Occipital lobe (tissue), 2 donors: Measurements from ENCODE around the gene MBD2. TPM values are rescaled to one million over a fixed set of nuclear protein-coding genes. Genes with fewer than 3 reads are reported as not detected.

ENCODE experiments used
- DNase-seq: peaks from one replicate; lab custom pipeline; 2025; lab: John Stamatoyannopoulos, UW
- total RNA-seq: library from RNA; depleted of rRNA; stranded (reverse); fragments of >200 nt; gene quantifications from one replicate; pipeline ENCODE4 v1.2.3, GENCODE V29; 2014

MBD2 gene
- total RNA-seq, 1 donor from 2014 or later, result 20.1 TPM

DNA sequence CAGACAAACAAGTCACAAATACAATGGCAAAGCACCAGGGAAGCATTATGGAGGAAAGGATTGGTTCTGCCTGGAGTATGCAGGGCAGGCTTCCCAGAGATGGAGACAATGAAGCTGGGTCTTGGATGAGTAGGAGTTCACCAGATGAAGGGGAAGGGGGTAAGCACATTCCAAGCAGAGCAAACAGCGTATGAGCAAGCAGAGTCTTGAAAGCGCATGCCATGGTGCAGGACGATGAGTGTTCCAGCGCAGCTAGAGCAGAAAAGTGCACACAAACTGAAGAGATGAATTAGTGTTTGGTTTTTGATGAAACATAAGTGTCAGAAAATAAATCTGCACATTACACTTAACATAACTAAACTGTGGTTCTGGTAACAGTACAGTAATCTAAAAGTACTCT is 21.6 kb downstream of the MBD2 start:
- DNase-seq, result no peak

DNA sequence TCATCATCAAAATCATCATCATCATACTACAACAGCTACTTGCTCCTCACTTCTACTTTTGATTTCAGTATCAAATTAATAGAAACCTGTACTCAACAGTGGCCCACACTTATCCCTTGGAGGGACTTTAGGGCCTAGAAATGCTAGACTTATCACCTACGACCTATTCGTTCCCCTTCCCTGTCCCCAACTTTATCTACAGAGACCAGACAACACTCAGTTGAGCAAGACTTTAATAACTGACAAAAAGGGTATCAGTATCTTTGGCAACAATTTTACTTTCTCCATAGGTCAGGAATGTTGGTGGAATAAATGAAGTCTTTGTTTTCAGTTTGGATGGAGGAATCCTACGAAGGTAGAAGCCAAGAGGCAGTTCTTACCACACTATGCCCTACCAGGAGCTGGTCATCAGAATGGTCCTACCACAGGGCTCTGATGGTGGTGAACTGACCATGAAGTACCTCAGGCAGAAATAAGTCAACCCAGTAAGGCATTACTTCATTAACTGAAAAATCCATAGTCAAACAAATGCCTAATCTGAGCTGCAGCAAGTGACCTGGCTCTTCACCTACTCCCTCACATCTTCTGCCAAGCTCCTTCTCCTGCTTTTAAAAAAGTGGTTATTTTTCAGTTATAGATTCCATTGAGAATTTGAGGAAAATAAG is 26.6 kb downstream of the MBD2 start:
- no peak for DNase-seq

DNA sequence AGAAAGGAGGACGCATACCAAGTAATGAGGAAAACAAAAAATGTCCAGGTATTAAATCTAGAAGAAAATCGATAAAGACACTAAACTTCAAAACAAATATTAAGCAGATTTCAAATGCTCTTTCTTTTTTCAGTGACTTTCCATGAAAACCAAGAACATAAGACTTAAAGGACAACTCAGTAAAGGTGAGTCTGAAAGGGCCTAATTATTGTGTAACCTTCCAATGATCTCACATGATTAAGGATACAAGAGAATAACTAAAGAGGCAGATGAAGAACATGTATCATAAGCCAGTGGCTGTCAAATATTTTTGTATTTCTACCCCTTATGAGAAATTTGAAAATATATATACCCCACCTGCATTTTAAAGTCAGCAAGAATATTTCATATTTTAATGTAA is 30.7 kb downstream of the MBD2 start:
- DNase-seq, result no peak

DNA sequence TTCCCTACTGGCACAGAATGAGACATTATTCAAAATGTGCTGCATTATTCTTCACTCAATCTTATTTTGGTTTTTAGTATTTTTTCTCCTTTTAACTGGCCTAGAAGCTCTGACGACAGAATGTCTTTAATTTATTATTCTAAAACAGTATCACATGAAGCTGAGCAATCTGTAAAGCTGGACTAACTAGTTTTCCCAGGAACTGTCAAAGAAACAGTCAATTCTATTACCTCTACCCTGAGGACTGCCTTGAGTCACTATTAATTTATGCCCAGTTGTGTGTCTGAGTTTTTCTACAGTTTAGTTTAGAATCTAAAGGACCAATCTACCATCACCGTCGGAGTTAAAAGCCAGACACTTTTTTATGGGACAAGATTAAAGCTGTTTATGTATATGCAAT is 31.6 kb downstream of the MBD2 start:
- no peak for DNase-seq

DNA sequence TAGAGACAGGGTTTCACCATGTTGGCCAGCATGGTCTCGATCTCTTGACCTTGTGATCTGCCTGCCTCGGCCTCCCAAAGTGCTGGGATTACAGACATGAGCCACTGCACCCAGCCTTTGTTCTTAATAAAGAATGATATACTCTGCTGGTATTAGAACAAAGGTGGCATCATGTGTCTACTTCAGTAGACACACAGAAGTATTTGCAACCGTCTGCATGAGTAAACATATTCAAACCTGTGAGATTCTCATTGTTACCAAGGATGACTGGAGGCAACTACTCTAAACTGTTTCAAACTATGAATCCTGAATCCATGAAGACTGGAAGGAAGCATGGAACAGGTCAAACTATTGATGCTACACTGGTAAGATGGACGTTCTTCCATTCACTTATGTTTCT is 32.1 kb downstream of the MBD2 start:
- no peak for DNase-seq

DNA sequence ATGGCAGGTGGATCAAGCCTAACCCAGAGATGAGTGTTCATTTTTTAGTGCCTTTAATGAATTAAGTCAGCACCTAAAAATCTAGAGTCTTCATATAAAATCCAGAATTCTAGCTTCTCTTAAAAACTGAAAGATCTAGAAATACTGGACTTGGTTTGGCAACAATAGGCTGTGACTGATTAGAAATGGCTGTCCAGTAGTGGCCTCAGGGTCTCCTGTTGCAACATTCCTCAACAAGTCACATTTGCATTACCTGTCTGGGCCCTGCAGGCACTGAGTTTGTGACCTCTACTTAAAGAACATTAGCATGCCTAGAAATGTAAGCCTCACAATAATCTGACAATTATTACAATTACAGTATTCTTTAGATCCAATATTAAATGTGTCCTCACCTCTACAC is 33.1 kb downstream of the MBD2 start:
- DNase-seq, result no peak

DNA sequence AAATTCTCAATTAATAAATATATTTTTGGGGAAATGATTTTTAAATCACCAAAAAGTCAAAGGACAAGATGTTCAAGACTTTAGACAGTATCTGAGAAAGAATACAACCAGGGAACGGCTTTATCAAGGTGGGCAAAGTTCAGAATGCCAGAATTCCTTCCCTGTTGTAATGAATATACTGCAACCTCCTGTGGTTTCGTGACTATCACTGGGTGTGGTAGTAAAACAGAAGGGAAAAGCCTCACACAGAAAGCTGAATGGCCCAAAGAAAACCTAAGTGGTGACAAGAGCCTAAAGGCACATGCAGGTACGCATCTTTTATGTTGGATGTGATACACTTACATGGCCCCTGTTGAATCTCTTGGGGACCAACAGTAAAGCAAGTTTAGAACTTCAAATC is 37.1 kb downstream of the MBD2 start:
- DNase-seq, result no peak

DNA sequence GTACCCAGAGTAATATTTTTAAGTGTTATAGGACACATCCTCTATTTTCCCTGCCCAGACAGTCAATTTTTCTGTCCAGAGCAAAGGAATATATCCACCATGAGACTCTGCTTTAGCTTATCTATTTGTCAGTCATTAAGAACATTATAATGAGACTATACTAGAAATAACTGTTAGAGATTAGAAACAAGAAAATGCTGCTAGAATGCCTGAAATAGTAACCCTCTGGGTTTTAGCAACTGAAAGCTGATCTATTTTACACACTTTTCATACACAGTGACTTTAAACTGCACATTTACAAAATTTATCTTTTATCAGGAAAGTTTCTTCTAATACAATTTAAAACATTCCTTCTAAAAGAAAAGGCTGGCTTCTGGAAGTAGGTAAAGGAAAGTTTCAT is 39.6 kb downstream of the MBD2 start:
- no peak for DNase-seq

DNA sequence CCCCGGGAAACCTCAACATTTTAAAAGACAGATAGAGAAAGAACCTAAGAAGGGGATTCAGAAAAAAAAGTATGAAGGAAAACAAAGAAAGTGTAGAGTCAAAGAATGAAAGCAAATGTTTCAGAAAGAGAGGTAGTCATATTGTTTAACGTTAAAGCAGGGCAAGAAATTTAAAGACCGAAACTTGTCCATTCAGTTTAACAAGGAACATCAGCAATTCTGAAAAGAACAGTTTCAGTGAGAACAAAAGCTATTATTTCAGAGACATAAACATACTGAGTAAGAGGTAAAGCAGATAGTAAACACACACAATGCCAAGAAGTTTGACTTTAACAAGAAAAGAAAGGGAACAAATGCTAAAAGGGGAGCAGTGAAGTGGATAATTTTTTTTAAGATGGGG is 41.1 kb downstream of the MBD2 start:
- no peak for DNase-seq

DNA sequence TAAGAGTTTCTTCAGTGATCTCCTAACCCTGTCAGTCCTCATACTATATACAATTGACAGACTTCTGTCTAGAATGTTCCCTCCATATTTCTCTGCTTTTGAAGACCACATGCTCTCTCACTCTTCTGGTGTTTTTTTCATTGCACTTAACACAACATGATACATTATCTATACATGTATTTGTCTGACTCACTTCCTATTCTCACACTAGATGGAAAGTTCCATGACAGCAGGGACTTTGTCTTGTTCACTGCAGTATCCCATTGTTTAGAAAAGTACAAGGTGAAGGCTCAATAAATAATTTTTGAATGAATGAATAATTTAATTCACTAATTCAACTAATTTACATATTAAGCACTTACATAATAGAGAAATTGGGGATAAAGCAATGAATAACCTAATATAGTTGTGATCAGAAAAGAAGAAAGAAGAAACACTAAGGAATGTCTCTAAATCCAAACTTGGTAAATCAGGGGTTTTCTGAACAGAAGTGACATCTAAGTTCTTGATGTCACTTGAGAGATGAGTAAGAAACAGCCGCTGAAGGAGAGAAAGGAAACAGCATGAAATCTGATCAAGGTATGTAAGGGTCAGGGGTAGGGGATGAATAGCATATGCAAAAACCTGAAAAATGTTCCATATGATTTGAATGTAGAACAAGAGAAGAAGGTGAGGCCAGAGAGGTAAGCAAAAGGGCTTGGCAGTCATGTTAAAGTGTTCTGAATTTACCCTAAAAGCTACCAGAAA is 42.4 kb downstream of the MBD2 start:
- no peak for DNase-seq

DNA sequence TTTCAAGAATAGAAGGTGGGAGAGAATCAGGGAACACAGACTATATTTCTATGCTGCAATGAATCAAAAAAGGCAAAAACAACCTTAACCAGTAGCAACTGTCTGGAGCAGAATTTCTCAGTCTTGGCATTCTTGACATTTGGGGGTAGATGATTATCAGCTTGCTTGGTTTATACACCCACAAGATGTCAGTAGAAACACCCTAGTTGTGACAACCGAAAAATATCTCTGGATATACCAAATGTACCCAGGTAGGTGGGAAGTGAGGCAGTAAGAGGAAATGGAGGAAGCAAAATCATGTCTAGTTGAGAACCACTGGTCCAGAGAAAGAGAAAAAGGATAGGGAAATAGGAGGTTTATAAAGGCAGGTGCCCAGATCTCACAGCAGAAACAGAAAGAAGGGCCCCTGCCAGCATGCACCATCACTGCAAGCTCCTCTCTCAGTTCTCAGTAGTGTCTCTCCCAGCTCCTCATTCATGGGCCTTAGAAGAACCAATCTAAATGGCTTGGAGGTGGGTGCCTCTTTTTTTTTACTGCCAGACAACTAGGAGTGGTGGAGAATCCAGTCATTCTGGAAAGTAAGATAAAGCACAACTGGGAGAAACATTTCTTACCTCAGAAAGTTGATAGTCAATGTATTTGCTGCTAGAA is 50.4 kb downstream of the MBD2 start:
- no peak for DNase-seq

DNA sequence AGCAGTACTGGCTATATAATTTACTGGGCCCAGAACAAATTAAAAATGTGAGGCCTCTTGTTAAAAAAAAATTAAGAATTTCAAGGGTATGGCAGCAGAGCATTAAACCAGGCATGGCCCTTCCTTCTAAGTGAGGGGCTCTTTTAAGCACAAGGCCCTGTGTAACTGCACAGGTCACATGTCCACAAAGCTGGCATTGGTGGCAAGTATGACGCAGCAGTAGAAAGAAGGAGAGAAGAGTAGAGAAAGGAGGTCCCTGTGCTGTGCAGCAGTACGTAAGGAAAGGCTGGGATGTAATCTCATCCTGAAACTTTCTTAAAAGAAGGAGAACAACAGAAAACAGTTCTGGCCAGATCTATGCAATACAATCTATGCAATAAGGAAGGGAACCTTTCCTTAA is 51.2 kb downstream of the MBD2 start:
- no peak for DNase-seq

DNA sequence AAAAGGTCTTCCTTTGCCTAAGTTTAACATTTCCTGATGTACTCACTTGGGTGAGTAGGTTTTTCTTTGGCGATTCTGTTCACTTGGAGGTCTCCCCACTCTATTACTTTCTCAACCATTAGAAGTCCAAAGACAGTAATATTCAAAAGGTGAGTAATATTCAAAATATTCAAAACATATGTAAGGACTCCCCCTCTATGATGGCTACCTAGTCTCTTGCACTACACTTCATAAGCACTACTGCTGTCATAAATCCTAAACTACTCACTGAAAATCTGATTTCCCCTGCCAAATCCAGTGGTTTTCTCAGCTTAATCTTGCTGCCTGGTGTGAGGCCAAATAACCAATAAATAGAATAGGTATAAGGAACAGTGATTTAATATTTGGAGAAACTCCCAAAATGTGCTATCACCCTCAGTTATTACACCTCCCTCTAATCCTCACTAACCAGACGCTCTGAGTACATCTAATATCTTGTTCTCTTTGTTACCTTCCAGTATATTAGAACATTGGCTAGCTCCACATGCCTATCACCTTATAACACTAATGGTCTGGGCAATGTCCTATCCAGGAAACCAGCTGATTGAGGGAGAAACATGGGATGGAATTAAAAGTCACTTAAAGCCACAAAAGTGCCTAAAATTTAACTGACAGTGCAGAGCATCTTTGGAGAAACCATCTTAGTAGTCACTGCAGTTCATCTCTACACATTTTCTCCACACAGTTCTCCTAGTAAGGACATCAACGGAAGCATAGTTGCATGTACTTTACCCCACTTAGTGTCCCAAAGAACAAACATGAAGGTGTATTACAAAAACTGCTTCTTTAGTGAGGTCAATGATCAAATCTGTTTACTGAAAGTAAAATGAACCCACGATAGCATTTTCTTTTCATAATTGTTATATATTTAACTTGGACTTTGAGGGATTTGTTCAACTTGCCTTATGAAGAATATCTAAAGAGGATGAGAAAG is 54.8 kb downstream of the MBD2 start:
- DNase-seq, result no peak

DNA sequence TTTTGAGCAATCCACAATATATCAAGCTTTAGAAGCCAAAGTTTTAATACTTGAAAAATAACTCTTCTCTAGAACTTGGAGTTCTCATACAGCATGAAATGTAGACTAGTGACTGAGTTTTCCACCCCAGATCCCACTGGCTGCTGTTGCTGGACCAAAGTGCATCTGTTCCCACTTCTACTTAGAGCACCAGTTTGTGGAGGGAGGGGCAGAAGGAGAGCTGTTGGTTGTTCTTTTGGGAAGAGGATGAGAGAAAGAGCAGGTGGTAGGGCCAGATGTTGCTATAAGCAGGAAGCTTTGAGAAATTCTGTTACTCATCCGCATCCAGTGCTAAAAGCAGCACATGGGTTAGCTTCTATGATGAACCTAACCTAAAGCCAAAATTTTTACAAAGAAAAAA is 59.0 kb downstream of the MBD2 start:
- DNase-seq, result no peak

DNA sequence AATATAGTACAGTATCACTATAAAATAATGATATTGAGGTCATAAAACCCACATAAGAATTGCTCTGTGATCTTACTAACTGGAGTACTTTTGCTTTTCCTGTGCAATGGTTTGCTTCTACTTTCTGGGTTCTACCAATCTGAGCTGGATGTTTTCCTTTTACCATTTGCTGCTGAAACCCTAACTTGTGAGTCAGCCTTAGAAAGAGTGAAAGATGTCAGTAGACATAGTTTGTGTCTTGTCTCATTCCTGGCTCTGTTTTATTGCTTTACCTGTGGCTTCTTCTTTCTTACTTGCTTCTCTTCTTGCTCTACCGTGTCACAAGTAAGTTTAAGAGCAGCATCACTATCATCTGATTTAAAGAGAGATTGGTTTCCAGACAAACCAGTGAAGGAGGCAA is 61.0 kb downstream of the MBD2 start:
- no peak for DNase-seq

DNA sequence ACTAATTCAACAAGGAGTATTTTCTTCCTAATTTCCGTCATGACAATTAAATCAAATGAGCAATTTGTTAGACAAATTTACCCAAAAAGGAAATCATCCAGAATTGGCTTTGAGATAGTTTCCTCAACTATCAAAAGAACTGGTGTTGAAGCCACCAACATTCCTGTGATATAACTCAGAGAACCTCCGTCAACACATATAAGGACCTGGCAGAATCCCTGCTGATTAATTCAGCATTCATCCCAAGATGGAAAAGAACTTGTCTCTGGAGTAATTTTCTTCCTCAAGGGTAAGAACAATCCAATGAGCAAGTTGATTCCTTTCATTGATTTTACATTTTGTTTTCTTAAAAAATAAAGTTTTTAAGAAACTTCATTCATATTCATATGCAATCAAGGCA is 62.0 kb downstream of the MBD2 start:
- no peak for DNase-seq

DNA sequence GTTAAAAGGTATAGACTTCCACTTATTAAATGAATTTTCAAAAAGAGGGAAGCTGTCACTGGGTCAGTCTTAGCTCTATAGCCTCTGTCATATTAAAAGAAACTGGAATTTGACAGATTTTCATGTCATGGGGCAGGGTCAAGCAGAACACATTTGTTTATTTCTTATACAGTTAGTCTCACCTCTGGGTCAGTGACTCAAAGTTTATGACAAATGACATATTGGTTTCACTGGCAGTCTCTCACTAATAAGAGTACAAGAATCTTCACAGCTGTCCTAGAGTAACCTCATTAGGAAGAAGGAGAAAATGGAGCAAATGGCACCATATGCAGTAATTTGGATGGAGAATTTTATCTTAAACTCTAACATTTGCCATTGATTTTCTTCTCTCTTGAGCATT is 63.2 kb downstream of the MBD2 start:
- DNase-seq, result no peak

DNA sequence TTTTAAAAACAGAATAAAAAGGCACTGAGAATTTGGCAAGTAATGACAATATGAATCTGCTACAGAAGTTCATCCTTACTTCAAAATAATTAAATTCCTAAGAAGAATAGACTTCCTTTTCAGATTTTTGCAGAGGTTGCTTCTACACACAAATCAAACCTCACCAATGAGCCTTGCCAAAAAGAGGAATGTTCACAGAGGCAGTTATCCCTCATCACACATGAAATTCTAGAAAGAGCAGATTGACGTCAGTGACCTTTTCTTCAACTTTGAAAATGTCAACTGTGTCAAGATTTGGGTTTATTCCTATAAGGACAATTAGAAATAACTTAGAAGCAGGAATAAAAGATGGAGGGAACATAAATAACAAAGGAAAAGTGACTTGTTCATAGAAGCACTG is 64.6 kb downstream of the MBD2 start:
- no peak for DNase-seq

DNA sequence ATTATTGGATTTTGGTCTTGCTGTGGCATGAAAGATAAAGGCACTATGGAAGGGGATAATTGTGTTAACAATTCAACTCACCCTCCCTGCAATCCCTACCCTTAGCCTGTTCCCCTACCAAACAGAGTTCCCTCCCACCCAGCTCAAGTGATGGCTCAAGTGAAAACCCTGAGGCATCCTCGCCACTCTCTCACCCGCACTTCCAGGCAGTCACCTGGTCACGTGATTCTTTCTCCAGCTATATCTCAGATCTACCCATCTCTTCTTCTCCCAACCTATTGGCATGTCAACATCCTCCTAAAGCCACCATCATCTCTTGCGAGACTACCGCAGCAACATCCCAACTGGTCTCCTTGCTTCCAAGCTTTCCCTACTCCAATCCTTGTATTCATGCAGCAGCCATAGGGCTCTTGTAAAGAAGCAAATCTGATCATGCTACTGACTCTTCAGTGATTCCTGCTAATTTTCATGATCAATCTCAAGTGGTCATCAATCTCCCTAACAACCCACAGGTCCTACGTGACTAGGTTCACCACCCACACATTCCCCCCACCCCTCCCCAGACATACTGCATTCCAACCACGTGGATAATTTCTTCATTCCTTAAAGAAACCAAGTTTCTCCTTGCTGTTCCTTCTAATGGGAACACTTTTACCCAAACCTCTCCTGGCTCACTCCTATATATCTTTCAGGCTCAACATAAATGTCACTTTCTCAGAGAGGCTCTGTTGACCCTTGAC is 66.7 kb downstream of the MBD2 start:
- no peak for DNase-seq

DNA sequence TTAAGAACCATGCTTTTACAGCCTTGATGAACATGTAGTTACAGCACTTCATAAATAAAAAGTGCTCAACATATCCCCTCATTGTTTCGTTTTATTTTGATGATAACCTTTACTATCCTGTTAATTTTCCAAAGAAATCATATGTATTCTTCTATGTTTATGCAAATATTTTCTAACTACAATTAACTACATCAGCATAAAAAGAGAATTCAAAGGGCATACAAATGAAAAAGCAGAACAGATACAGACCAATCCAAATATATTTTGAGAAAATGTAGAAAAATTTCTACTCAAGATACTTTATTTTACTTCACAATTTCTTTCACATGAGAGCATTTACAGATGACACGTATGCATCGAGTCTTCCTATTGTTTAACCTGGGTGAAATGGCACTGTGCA is 69.1 kb downstream of the MBD2 start:
- DNase-seq, result no peak

DNA sequence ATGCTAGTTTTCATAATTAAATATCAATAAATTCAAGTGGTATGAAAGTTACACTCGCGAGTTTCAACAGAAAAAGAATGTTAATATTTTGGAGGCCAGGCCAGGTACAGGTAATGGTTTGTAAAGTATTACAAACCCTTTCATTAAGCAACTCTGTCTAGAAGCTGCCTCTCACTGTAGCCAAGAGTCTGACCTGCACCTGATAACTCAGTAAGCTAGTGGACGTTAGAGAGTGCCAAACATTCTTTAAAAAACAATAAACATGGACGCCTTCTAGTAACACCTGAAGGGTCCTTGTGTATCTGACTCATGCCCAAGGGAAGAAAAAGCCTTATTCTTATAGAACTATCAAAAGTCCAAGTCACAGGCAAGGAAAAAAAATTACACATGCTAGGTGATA is 70.2 kb downstream of the MBD2 start:
- DNase-seq, result no peak
